ENCODE data around the gene ALAD.

The ALAD gene

GRCh38 chr9:113360242-113360842 is 40.7 kb downstream of the ALAD start:
- POLR2A ChIA-PET = no interaction called here
- WGBS (ENCODE audit: insufficient coverage) = 96% methylated on average over 15 of the region's 15 CpGs

GRCh38 chr9:113359385-113359784 is 41.7 kb downstream of the ALAD start:
- ChIA-PET CTCF (interaction anchor here (0.9 to 1.7 kb wide), 2 partner anchors 9 to 14 kb away, joined by 4 to 5 read pairs; no protein-coding TSS in a partner anchor), POLR2A (no interaction called here)
- no peaks in the 10 kb centered on the region for H3K4me1 ChIP-seq (ENCODE audit: control extremely low read depth in 1 of 4, control insufficient read depth in 4 of 4, insufficient read depth in 4 of 4, low read length in 3 of 4)
- H3K27me3 ChIP-seq (replicated peaks in 2 of 5; ENCODE audit: control insufficient read depth in 4 of 5, insufficient read depth in 5 of 5, low read length in 4 of 5) = no peaks in the 10 kb centered on the region
- 100% methylated on average over 1 of the region's 1 CpG for WGBS (ENCODE audit: insufficient coverage)
- no peak for DNase-seq
- no peak overlapping the region for H3K4me3 ChIP-seq (ENCODE audit: control insufficient read depth in 1 of 7, extremely low read depth in 1 of 7, insufficient read depth in 4 of 7, low read depth in 2 of 7, low read length in 6 of 7)
- H3K9me3 ChIP-seq (ENCODE audit: control extremely low read depth in 1 of 5, control insufficient read depth in 4 of 5, insufficient read depth in 2 of 5, low read depth in 1 of 5, low read length in 4 of 5) = no peaks in the 10 kb centered on the region
- H3K27ac ChIP-seq (ENCODE audit: insufficient read depth in 1 of 2, low read depth in 1 of 2, low read length in 2 of 2, poor library complexity in 1 of 2, severe bottlenecking in 2 of 2) = no peak overlapping the region
- H3K36me3 ChIP-seq (ENCODE audit: control insufficient read depth in 4 of 4, insufficient read depth in 4 of 4, low read length in 3 of 4) = peaks cover 9 to 77% (median 24%) of the 10 kb centered on the region in 4 experiments

More at GRCh38 chr9:113360242-113360842, 40.7 kb downstream of the ALAD start:
- Histone ChIP-seq H3K27ac (ENCODE audit: insufficient read depth in 1 of 2, low read depth in 1 of 2, low read length in 2 of 2, poor library complexity in 1 of 2, severe bottlenecking in 2 of 2) (no peak overlapping the region), H3K4me1 (ENCODE audit: control extremely low read depth in 1 of 4, control insufficient read depth in 4 of 4, insufficient read depth in 4 of 4, low read length in 3 of 4) (no peaks in the 10 kb centered on the region), H3K9me3 (ENCODE audit: control extremely low read depth in 1 of 5, control insufficient read depth in 4 of 5, insufficient read depth in 2 of 5, low read depth in 1 of 5, low read length in 4 of 5) (no peaks in the 10 kb centered on the region), H3K4me3 (ENCODE audit: control insufficient read depth in 1 of 7, extremely low read depth in 1 of 7, insufficient read depth in 4 of 7, low read depth in 2 of 7, low read length in 6 of 7) (no peak overlapping the region), H3K36me3 (ENCODE audit: control insufficient read depth in 4 of 4, insufficient read depth in 4 of 4, low read length in 3 of 4) (peaks cover 9 to 69% (median 21%) of the 10 kb centered on the region in 4 experiments), H3K27me3 (replicated peaks in 2 of 5; ENCODE audit: control insufficient read depth in 4 of 5, insufficient read depth in 5 of 5, low read length in 4 of 5) (no peaks in the 10 kb centered on the region)
- CTCF ChIA-PET = interaction anchor here (7.2 kb wide), 1 partner anchor 10 kb away, joined by 48 read pairs; the partner anchor contains the start of gene BSPRY
- DNase-seq = no peak

DNA sequence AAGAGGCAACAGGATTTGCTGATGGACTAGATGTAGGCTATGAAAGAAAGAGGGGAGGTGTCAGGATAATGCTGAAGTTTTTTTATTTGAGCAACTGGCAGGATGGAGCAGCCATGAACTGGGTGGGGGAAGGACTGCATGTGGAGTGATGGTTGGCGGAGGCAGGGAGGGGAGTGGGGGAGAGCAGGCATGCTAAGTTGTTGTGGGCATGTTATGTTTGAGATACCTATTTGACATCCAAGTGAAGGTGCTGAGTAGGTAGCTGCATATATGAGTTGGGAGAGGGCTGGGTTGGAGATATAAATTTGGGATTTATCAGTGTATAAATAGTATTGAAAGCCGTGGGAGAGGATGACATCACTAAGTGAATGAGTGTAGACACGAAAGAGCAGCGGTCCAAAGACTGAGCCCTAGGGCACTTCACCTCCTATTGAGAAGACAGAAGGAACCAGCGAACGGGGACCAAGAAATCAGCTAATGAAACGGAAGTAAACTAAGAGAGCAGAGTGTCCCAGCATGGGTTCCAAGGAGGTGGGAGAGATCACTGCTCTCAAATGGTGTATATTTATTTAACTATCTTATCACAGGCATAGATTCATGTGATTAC is 44.3 kb downstream of the ALAD start:
- peaks cover 0 to 14% (median 10%) of the 10 kb centered on the region in 4 experiments for H3K4me1 ChIP-seq (ENCODE audit: control extremely low read depth in 1 of 4, control insufficient read depth in 4 of 4, insufficient read depth in 4 of 4, low read length in 3 of 4)
- no peaks in the 10 kb centered on the region for H3K27me3 ChIP-seq (replicated peaks in 2 of 5; ENCODE audit: control insufficient read depth in 4 of 5, insufficient read depth in 5 of 5, low read length in 4 of 5)
- H3K9me3 ChIP-seq (ENCODE audit: control extremely low read depth in 1 of 5, control insufficient read depth in 4 of 5, insufficient read depth in 2 of 5, low read depth in 1 of 5, low read length in 4 of 5) = no peaks in the 10 kb centered on the region
- H3K36me3 ChIP-seq (ENCODE audit: control insufficient read depth in 4 of 4, insufficient read depth in 4 of 4, low read length in 3 of 4) = peaks cover 9 to 68% (median 19%) of the 10 kb centered on the region in 4 experiments
- no peak for DNase-seq
- no peak overlapping the region for H3K4me3 ChIP-seq (ENCODE audit: control insufficient read depth in 1 of 7, extremely low read depth in 1 of 7, insufficient read depth in 4 of 7, low read depth in 2 of 7, low read length in 6 of 7)
- ChIA-PET CTCF (interaction anchor here (1.4 to 1.6 kb wide), 3 partner anchors 8 to 43 kb away, joined by 5 to 7 read pairs (median 6); partner anchors contain the start of gene BSPRY), POLR2A (interaction anchor here (1.2 kb wide), 1 partner anchor 9 kb away, joined by 3 read pairs; no protein-coding TSS in a partner anchor)
- no peak overlapping the region for H3K27ac ChIP-seq (ENCODE audit: insufficient read depth in 1 of 2, low read depth in 1 of 2, low read length in 2 of 2, poor library complexity in 1 of 2, severe bottlenecking in 2 of 2)
- WGBS (ENCODE audit: insufficient coverage) = 97% methylated on average over 4 of the region's 7 CpGs

DNA sequence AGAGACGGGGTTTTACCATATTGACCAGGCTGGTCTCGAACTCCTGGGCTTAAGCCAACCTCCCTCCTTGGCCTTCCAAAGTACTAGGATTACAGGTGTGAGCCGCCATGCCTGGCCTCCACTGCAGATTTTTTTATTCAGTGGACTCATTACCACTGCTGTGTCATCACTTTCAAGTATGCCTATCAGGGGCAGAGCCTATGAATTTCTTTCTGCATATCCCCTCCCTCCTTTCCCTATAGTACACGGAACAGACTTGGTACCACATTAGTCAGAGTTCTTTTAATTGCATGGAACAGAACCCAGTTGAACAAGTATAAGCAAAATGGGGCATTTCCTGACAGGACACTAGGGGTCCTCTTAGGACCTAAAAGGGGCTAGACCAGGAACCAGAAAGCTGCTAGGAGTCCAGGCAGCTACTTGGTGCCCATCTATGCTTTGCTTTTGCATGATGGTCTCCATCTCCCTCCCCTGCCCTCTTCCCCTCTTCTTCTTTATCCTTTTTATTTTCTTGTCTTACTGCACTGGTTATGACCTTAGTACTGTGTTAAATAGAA is 46.0 kb downstream of the ALAD start:
- 100% methylated on average over 3 of the region's 4 CpGs for WGBS (ENCODE audit: insufficient coverage)
- POLR2A ChIA-PET = no interaction called here
- H3K27ac ChIP-seq (ENCODE audit: insufficient read depth in 1 of 2, low read depth in 1 of 2, low read length in 2 of 2, poor library complexity in 1 of 2, severe bottlenecking in 2 of 2) = no peak overlapping the region
- H3K4me1 ChIP-seq (ENCODE audit: control extremely low read depth in 1 of 4, control insufficient read depth in 4 of 4, insufficient read depth in 4 of 4, low read length in 3 of 4) = peaks cover 14 to 30% (median 26%) of the 10 kb centered on the region in 4 experiments
- H3K27me3 ChIP-seq (replicated peaks in 2 of 5; ENCODE audit: control insufficient read depth in 4 of 5, insufficient read depth in 5 of 5, low read length in 4 of 5) = no peaks in the 10 kb centered on the region
- H3K4me3 ChIP-seq (ENCODE audit: control insufficient read depth in 1 of 7, extremely low read depth in 1 of 7, insufficient read depth in 4 of 7, low read depth in 2 of 7, low read length in 6 of 7) = no peak overlapping the region
- peaks cover 2 to 52% (median 8%) of the 10 kb centered on the region in 4 experiments for H3K36me3 ChIP-seq (ENCODE audit: control insufficient read depth in 4 of 4, insufficient read depth in 4 of 4, low read length in 3 of 4)
- DNase-seq = peak in 1 of 3 donors; percentile 36
- CTCF ChIA-PET = interaction anchor here (0.9 to 1.6 kb wide), 7 partner anchors 10 to 55 kb away, joined by 3 to 7 read pairs (median 5); partner anchors contain the start of genes C9orf43 and POLE3
- H3K9me3 ChIP-seq (ENCODE audit: control extremely low read depth in 1 of 5, control insufficient read depth in 4 of 5, insufficient read depth in 2 of 5, low read depth in 1 of 5, low read length in 4 of 5) = no peaks in the 10 kb centered on the region

DNA sequence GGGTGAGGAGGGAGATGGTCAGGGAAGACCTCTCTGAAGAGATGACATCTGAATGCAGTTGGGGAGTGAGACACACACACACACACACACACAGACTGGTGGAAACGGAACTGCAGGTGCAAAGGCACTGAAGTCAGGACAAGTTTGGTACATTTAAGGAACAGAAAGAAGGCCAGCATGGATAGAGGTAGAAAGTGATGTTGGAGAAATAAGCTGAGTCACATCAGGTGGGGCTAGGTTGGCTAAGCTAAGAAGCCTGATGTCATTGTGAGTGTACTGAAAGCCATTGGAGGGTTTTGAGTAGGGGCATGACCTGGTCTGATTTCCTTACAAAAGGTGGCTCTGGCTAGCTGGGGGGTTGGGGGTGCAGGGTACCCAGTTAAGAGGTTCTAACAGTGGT is 48.7 kb downstream of the ALAD start:
- CTCF ChIA-PET = interaction anchor here (4.9 to 5.8 kb wide), 2 partner anchors 12 to 48 kb away, joined by 28 to 48 read pairs; partner anchors contain the start of gene ALAD
- no CpG with 5 or more reads among the region's 1 CpG for WGBS (ENCODE audit: insufficient coverage)
- DNase-seq = peak in 2 of 3 donors; percentile 67 to 79
- peaks cover 0 to 31% (median 4%) of the 10 kb centered on the region in 4 experiments for H3K36me3 ChIP-seq (ENCODE audit: control insufficient read depth in 4 of 4, insufficient read depth in 4 of 4, low read length in 3 of 4)
- H3K9me3 ChIP-seq (ENCODE audit: control extremely low read depth in 1 of 5, control insufficient read depth in 4 of 5, insufficient read depth in 2 of 5, low read depth in 1 of 5, low read length in 4 of 5) = no peaks in the 10 kb centered on the region
- H3K27me3 ChIP-seq (replicated peaks in 2 of 5; ENCODE audit: control insufficient read depth in 4 of 5, insufficient read depth in 5 of 5, low read length in 4 of 5) = no peaks in the 10 kb centered on the region
- peak overlapping the region; percentile 1 to 35 for H3K27ac ChIP-seq (ENCODE audit: insufficient read depth in 1 of 2, low read depth in 1 of 2, low read length in 2 of 2, poor library complexity in 1 of 2, severe bottlenecking in 2 of 2)
- POLR2A ChIA-PET = no interaction called here
- peaks cover 17 to 49% (median 37%) of the 10 kb centered on the region in 4 experiments for H3K4me1 ChIP-seq (ENCODE audit: control extremely low read depth in 1 of 4, control insufficient read depth in 4 of 4, insufficient read depth in 4 of 4, low read length in 3 of 4)
- H3K4me3 ChIP-seq (ENCODE audit: control insufficient read depth in 1 of 7, extremely low read depth in 1 of 7, insufficient read depth in 4 of 7, low read depth in 2 of 7, low read length in 6 of 7) = no peak overlapping the region

- no peaks in the 10 kb centered on the region for H3K9me3 ChIP-seq (ENCODE audit: control extremely low read depth in 1 of 5, control insufficient read depth in 4 of 5, insufficient read depth in 2 of 5, low read depth in 1 of 5, low read length in 4 of 5)
- H3K36me3 ChIP-seq (ENCODE audit: control insufficient read depth in 4 of 4, insufficient read depth in 4 of 4, low read length in 3 of 4) = peaks cover 0 to 28% (median 4%) of the 10 kb centered on the region in 4 experiments
- H3K27ac ChIP-seq (ENCODE audit: insufficient read depth in 1 of 2, low read depth in 1 of 2, low read length in 2 of 2, poor library complexity in 1 of 2, severe bottlenecking in 2 of 2) = peak overlapping the region; percentile 6 to 35
- peaks cover 17 to 53% (median 39%) of the 10 kb centered on the region in 4 experiments for H3K4me1 ChIP-seq (ENCODE audit: control extremely low read depth in 1 of 4, control insufficient read depth in 4 of 4, insufficient read depth in 4 of 4, low read length in 3 of 4)
- POLR2A ChIA-PET = no interaction called here
- CTCF ChIA-PET = interaction anchor here (2.5 to 5.8 kb wide), 4 partner anchors 12 to 56 kb away, joined by 9 to 48 read pairs (median 21); partner anchors contain the start of genes ALAD and WDR31
- no peak for DNase-seq
- H3K4me3 ChIP-seq (ENCODE audit: control insufficient read depth in 1 of 7, extremely low read depth in 1 of 7, insufficient read depth in 4 of 7, low read depth in 2 of 7, low read length in 6 of 7) = no peak overlapping the region
- WGBS (ENCODE audit: insufficient coverage) = no CpG with 5 or more reads among the region's 6 CpGs
- H3K27me3 ChIP-seq (replicated peaks in 2 of 5; ENCODE audit: control insufficient read depth in 4 of 5, insufficient read depth in 5 of 5, low read length in 4 of 5) = no peaks in the 10 kb centered on the region
These were observed 49.1 kb downstream of the ALAD start for GRCh38 chr9:113352006-113352405.

Measured in common myeloid progenitor, CD34-positive (primary cell).